ENCODE measurements around the gene NR2E3.

DNA sequence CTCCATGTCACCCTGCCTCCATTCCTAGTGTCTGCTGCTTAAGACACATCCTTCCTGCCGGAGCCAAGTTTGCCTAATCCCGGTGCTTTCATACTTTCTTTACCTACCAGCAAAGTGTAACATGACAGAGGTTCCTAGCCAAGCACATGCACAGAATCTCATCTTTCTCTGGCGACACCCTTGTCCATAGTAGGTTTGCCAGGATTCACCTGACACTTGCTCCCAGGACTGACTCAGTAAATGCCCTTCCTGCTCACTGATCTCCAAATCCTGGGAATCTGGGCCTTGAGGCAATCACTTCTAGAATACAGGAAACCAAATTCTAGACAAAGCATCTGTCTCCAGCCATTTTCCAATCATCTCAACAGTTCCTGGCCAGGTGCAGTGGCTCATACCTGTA, 10.2 kb upstream of the NR2E3 start:
- TF ChIP-seq POLR2A (IDR thresholded peaks at IDR 0.05), result no peak
- TF ChIP-seq, protein P1, sequence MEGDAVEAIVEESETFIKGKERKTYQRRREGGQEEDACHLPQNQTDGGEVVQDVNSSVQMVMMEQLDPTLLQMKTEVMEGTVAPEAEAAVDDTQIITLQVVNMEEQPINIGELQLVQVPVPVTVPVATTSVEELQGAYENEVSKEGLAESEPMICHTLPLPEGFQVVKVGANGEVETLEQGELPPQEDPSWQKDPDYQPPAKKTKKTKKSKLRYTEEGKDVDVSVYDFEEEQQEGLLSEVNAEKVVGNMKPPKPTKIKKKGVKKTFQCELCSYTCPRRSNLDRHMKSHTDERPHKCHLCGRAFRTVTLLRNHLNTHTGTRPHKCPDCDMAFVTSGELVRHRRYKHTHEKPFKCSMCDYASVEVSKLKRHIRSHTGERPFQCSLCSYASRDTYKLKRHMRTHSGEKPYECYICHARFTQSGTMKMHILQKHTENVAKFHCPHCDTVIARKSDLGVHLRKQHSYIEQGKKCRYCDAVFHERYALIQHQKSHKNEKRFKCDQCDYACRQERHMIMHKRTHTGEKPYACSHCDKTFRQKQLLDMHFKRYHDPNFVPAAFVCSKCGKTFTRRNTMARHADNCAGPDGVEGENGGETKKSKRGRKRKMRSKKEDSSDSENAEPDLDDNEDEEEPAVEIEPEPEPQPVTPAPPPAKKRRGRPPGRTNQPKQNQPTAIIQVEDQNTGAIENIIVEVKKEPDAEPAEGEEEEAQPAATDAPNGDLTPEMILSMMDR (IDR thresholded peaks at IDR 0.05), result no peak

Measured in heart left ventricle (tissue), 13 donors.